OCI-LY1 (cell line): ENCODE results near the gene SV2A.

ENCODE experiments used
- CTCF ChIP-seq: fragments of 200-600 bp; sonication (generic), shearing (Covaris generic); IDR thresholded peaks from 2 replicates; pipeline ENCODE4 v1.5.1; 2017; ENCODE audit warnings: mild to moderate bottlenecking, antibody characterized with exemption, low read length, moderate library complexity, mixed read lengths
- EZH2 ChIP-seq: fragments of 200-600 bp; sonication (generic), shearing (Covaris generic); IDR thresholded peaks from 2 replicates; pipeline ENCODE4 v1.8.0; 2017; ENCODE audit warnings: borderline replicate concordance, mixed run types, mild to moderate bottlenecking, antibody characterized with exemption, low read length, moderate library complexity, mixed read lengths

GRCh38 chr1:149927056-149927562 lies 9.5 kb upstream of the SV2A start:
- TF ChIP-seq CTCF (no peak), EZH2 (no peak)
